ENCODE data around the gene TXNL4A.

TXNL4A gene

DNA sequence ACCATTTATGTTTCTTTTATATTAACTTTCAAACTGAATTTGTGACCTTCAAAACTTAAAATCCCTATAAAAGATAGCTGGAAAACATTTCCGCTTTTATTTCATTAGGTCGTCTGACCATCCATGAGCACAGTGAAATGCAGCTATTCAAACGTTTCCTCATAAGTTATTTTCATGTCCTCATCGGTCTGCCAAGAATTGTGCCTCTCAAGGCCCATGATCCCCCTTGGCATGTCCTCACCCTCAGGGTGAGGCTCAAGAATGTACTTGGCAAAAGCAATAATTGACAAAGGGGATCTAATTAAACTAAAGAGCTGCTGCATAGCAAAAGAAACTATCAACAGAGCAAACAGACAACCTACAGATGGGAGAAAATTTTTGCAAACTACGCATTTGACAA is 49.3 kb downstream of the TXNL4A start:
- Histone ChIP-seq H4K20me1 (ENCODE audit: insufficient read depth, low read length) (no peaks in the 10 kb centered on the region), H3K9me2 (replicated peaks; ENCODE audit: insufficient read depth, low read length) (no peaks in the 10 kb centered on the region), H3K27me3 (replicated peaks; ENCODE audit: insufficient read depth, low read length) (no peaks in the 10 kb centered on the region), H3K79me2 (ENCODE audit: low read length) (peaks cover 18% of the 10 kb centered on the region), H3K4me2 (ENCODE audit: low read depth, low read length) (no peak overlapping the region), H3K27ac (ENCODE audit: low read length) (no peak overlapping the region), H2AFZ (ENCODE audit: low read length) (no peak overlapping the region), H3K4me1 (ENCODE audit: low read length) (no peaks in the 10 kb centered on the region), H3K4me3 (ENCODE audit: low read length) (no peak overlapping the region), H3K36me3 (replicated peaks; ENCODE audit: insufficient read depth, low read length) (no peaks in the 10 kb centered on the region; the same call in 1 of the 2 replicates), H3F3A (ENCODE audit: insufficient read depth, low read length) (no peaks in the 10 kb centered on the region), H3K9me3 (replicated peaks; ENCODE audit: insufficient read depth, low read length) (no peaks in the 10 kb centered on the region), H3K9ac (ENCODE audit: low read length) (no peak overlapping the region)
- DNase-seq, result no peak
- no peak for TF ChIP-seq EZH2phosphoT487 (IDR thresholded peaks at IDR 0.05; ENCODE audit: low read length)
- TF ChIP-seq EZH2 (optimal IDR thresholded peaks at IDR 0.05; ENCODE audit: low read depth, low read length), result no peak
- TF ChIP-seq, protein P1, sequence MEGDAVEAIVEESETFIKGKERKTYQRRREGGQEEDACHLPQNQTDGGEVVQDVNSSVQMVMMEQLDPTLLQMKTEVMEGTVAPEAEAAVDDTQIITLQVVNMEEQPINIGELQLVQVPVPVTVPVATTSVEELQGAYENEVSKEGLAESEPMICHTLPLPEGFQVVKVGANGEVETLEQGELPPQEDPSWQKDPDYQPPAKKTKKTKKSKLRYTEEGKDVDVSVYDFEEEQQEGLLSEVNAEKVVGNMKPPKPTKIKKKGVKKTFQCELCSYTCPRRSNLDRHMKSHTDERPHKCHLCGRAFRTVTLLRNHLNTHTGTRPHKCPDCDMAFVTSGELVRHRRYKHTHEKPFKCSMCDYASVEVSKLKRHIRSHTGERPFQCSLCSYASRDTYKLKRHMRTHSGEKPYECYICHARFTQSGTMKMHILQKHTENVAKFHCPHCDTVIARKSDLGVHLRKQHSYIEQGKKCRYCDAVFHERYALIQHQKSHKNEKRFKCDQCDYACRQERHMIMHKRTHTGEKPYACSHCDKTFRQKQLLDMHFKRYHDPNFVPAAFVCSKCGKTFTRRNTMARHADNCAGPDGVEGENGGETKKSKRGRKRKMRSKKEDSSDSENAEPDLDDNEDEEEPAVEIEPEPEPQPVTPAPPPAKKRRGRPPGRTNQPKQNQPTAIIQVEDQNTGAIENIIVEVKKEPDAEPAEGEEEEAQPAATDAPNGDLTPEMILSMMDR (IDR thresholded peaks at IDR 0.05; ENCODE audit: low read length), result no peak

- Histone ChIP-seq H3K9me2 (replicated peaks; ENCODE audit: insufficient read depth, low read length) (no peaks in the 10 kb centered on the region), H3K4me1 (ENCODE audit: low read length) (no peaks in the 10 kb centered on the region), H3K9ac (ENCODE audit: low read length) (no peak overlapping the region), H3K36me3 (replicated peaks; ENCODE audit: insufficient read depth, low read length) (no peaks in the 10 kb centered on the region; the same call in 1 of the 2 replicates), H3F3A (ENCODE audit: insufficient read depth, low read length) (no peaks in the 10 kb centered on the region), H3K27me3 (replicated peaks; ENCODE audit: insufficient read depth, low read length) (no peaks in the 10 kb centered on the region), H2AFZ (ENCODE audit: low read length) (no peak overlapping the region), H3K4me2 (ENCODE audit: low read depth, low read length) (no peak overlapping the region), H3K79me2 (ENCODE audit: low read length) (peaks cover 18% of the 10 kb centered on the region), H4K20me1 (ENCODE audit: insufficient read depth, low read length) (no peaks in the 10 kb centered on the region), H3K4me3 (ENCODE audit: low read length) (no peak overlapping the region), H3K9me3 (replicated peaks; ENCODE audit: insufficient read depth, low read length) (no peaks in the 10 kb centered on the region), H3K27ac (ENCODE audit: low read length) (no peak overlapping the region)
- TF ChIP-seq, protein P1 (IDR thresholded peaks at IDR 0.05; ENCODE audit: low read length), result no peak
- no peak for TF ChIP-seq EZH2 (optimal IDR thresholded peaks at IDR 0.05; ENCODE audit: low read depth, low read length)
- TF ChIP-seq EZH2phosphoT487 (IDR thresholded peaks at IDR 0.05; ENCODE audit: low read length), result no peak
- no peak for DNase-seq
These were observed 50.2 kb downstream of the TXNL4A start for GRCh38 chr18:79938196-79938595.

- Histone ChIP-seq H3K4me1 (ENCODE audit: low read length) (no peaks in the 10 kb centered on the region), H3K9ac (ENCODE audit: low read length) (no peak overlapping the region), H3K9me2 (replicated peaks; ENCODE audit: insufficient read depth, low read length) (no peaks in the 10 kb centered on the region), H3K36me3 (replicated peaks; ENCODE audit: insufficient read depth, low read length) (no peaks in the 10 kb centered on the region; the same call in 1 of the 2 replicates), H3K79me2 (ENCODE audit: low read length) (peaks cover 18% of the 10 kb centered on the region), H3K27ac (ENCODE audit: low read length) (no peak overlapping the region), H2AFZ (ENCODE audit: low read length) (no peak overlapping the region), H3K9me3 (replicated peaks; ENCODE audit: insufficient read depth, low read length) (no peaks in the 10 kb centered on the region), H3K27me3 (replicated peaks; ENCODE audit: insufficient read depth, low read length) (no peaks in the 10 kb centered on the region), H4K20me1 (ENCODE audit: insufficient read depth, low read length) (no peaks in the 10 kb centered on the region), H3K4me2 (ENCODE audit: low read depth, low read length) (no peak overlapping the region), H3F3A (ENCODE audit: insufficient read depth, low read length) (no peaks in the 10 kb centered on the region), H3K4me3 (ENCODE audit: low read length) (no peak overlapping the region)
- TF ChIP-seq EZH2 (optimal IDR thresholded peaks at IDR 0.05; ENCODE audit: low read depth, low read length) (no peak), EZH2phosphoT487 (IDR thresholded peaks at IDR 0.05; ENCODE audit: low read length) (no peak)
- TF ChIP-seq, protein P1 (IDR thresholded peaks at IDR 0.05; ENCODE audit: low read length), result no peak
- no peak for DNase-seq
These were observed 51.1 kb downstream of the TXNL4A start for GRCh38 chr18:79937103-79937860.
